OCI-LY3 (cell line): ENCODE measurements around the gene RAB32.

Experiments
- H2AFZ ChIP-seq: fragments of 200-600, 300-600 bp; shearing (Covaris generic); 2 replicates; pipeline ENCODE4 v1.6.0; 2014; ENCODE audit warnings: antibody characterized with exemption, low read depth, low read length
- H3K27ac ChIP-seq: fragments of 200-600, 300-600 bp; sonication (generic); 2 replicates; pipeline ENCODE4 v1.5.1; 2014; ENCODE audit warnings: mild to moderate bottlenecking, low read length, moderate library complexity, mixed read lengths
- H3K27me3 ChIP-seq: fragments of 200-600, 300-600 bp; sonication (generic); 2 replicates; pipeline ENCODE4 v1.6.1; 2014; ENCODE audit warnings: low read depth, low read length, mixed read lengths
- H3K36me3 ChIP-seq: fragments of 200-600, 300-600 bp; sonication (generic); replicated peaks from 2 replicates; pipeline ENCODE3; 2014; ENCODE audit warnings: low read depth, low read length, mixed read lengths
- H3K4me1 ChIP-seq: fragments of 300-600, 200-600 bp; sonication (generic); 2 replicates; pipeline ENCODE4 v1.6.1; 2014; ENCODE audit warnings: low read length, mixed read lengths
- H3K4me2 ChIP-seq: fragments of 200-600, 300-600 bp; sonication (generic); 2 replicates; pipeline ENCODE4 v1.6.1; 2014; ENCODE audit warnings: low read length, mixed read lengths
- H3K4me3 ChIP-seq: fragments of 300-600, 200-600 bp; sonication (generic); 2 replicates; pipeline ENCODE4 v1.5.1; 2014; ENCODE audit warnings: antibody characterized with exemption, mild to moderate bottlenecking, low read length, moderate library complexity
- H3K79me2 ChIP-seq: fragments of 300-600, 200-600 bp; shearing (Covaris generic); 2 replicates; pipeline ENCODE4 v1.6.1; 2014; ENCODE audit warnings: mild to moderate bottlenecking, low read length, mixed read lengths
- H3K9ac ChIP-seq: fragments of 300-600, 200-600 bp; shearing (Covaris generic); 2 replicates; pipeline ENCODE4 v1.6.0; 2014; ENCODE audit warnings: mild to moderate bottlenecking, low read length, moderate library complexity
- H3K9me3 ChIP-seq: fragments of 200-600, 300-600 bp; shearing (Covaris generic); 2 replicates; pipeline ENCODE4 v1.6.1; 2014; ENCODE audit warnings: low read length, mixed read lengths; ENCODE audit not compliant: insufficient read depth
- H4K20me1 ChIP-seq: fragments of 200-600, 300-600 bp; sonication (generic); 2 replicates; pipeline ENCODE4 v1.6.1; 2016; ENCODE audit warnings: low read length, mixed read lengths; ENCODE audit not compliant: insufficient read depth
- EZH2phosphoT487 ChIP-seq: fragments of 200-600 bp; shearing (Covaris generic); IDR thresholded peaks from 2 replicates; pipeline ENCODE4 v1.6.1; 2018; ENCODE audit warnings: antibody characterized with exemption, mixed run types, low read depth
- TF ChIP-seq, protein P1 (sequence below): fragments of 200-600, 300-600 bp; sonication (generic); IDR thresholded peaks from 2 replicates; pipeline ENCODE4 v1.5.1; 2014; ENCODE audit warnings: antibody characterized with exemption, low read length, low read depth

RAB32 gene

GRCh38 chr6:146543211-146543939 is at the start of gene RAB32:
RAB32 (plus strand) TSS chr6:146543833; CDS start chr6:146543872, 39 bp downstream.
- H4K20me1 ChIP-seq = no peaks in the 10 kb centered on the region
- no peak within 1 kb of the TSS for H3K4me3 ChIP-seq
- TF ChIP-seq, protein P1, sequence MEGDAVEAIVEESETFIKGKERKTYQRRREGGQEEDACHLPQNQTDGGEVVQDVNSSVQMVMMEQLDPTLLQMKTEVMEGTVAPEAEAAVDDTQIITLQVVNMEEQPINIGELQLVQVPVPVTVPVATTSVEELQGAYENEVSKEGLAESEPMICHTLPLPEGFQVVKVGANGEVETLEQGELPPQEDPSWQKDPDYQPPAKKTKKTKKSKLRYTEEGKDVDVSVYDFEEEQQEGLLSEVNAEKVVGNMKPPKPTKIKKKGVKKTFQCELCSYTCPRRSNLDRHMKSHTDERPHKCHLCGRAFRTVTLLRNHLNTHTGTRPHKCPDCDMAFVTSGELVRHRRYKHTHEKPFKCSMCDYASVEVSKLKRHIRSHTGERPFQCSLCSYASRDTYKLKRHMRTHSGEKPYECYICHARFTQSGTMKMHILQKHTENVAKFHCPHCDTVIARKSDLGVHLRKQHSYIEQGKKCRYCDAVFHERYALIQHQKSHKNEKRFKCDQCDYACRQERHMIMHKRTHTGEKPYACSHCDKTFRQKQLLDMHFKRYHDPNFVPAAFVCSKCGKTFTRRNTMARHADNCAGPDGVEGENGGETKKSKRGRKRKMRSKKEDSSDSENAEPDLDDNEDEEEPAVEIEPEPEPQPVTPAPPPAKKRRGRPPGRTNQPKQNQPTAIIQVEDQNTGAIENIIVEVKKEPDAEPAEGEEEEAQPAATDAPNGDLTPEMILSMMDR = no peak
- no peak for TF ChIP-seq EZH2phosphoT487
- no peaks in the 10 kb centered on the region for H3K79me2 ChIP-seq
- H3K4me2 ChIP-seq = no peak within 1 kb of the TSS
- no peaks in the 10 kb centered on the region for H3K9me3 ChIP-seq
- no peaks in the 10 kb centered on the region for H3K36me3 ChIP-seq
- H3K4me1 ChIP-seq = no peaks in the 10 kb centered on the region
- no peak within 1 kb of the TSS for H3K9ac ChIP-seq
- no peak within 1 kb of the TSS for H2AFZ ChIP-seq
- H3K27ac ChIP-seq = no peak within 1 kb of the TSS
- H3K27me3 ChIP-seq = no peaks in the 10 kb centered on the region

DNA sequence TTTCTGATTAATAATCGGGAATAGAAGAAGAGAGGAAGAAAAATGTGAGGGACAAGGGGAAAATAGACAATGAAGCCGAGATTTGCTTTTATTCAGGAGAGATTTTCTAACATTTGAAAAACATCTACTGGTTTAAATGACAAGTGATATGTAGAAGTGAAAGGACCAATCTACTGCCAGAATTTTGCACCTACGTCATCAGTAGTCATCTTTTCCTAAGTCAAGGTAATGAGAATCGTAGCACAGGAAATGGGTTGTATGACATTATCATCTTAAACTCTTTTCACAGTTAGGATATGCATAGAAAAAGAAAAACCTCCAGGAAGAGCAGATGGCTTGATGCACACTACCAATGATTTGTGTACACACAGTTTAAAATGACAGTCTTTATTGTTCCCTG is 45.3 kb upstream of the RAB32 start:
- H3K79me2 ChIP-seq = no peaks in the 10 kb centered on the region
- H3K36me3 ChIP-seq = no peaks in the 10 kb centered on the region
- TF ChIP-seq, protein P1 = no peak
- TF ChIP-seq EZH2phosphoT487 = no peak
- H3K9ac ChIP-seq = no peak overlapping the region
- no peak overlapping the region for H2AFZ ChIP-seq
- H3K4me1 ChIP-seq = no peaks in the 10 kb centered on the region
- H3K4me2 ChIP-seq = no peak overlapping the region
- no peaks in the 10 kb centered on the region for H3K9me3 ChIP-seq
- H3K4me3 ChIP-seq = no peak overlapping the region
- H3K27ac ChIP-seq = no peak overlapping the region
- H4K20me1 ChIP-seq = no peaks in the 10 kb centered on the region
- no peaks in the 10 kb centered on the region for H3K27me3 ChIP-seq

DNA sequence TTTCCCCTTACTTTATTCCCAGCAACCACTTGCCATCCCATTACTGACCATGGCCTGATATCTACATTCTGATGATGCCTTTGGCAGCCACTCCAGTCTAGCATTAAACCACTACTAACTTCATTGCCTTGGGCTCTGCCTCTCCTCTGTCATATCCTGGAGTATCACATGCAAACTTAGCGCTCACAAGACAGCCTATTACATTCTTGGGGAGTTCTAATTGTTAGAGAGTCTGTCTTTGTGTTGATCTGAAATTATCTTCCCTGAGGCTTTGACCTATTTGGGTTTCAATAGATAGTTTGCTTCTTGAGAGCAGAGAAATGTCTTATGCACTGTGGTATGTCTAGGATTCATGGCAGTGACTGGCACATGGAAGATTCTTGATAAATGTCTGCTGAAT is 40.5 kb upstream of the RAB32 start:
- TF ChIP-seq, protein P1 = no peak
- TF ChIP-seq EZH2phosphoT487 = no peak
- Histone ChIP-seq H3K4me3 (no peak overlapping the region), H3K4me2 (no peak overlapping the region), H3K9ac (no peak overlapping the region), H3K27ac (no peak overlapping the region), H3K4me1 (no peaks in the 10 kb centered on the region), H3K9me3 (no peaks in the 10 kb centered on the region), H3K79me2 (no peaks in the 10 kb centered on the region), H3K27me3 (no peaks in the 10 kb centered on the region), H3K36me3 (no peaks in the 10 kb centered on the region), H2AFZ (no peak overlapping the region), H4K20me1 (no peaks in the 10 kb centered on the region)

- H4K20me1 ChIP-seq = no peaks in the 10 kb centered on the region
- no peak overlapping the region for H3K4me3 ChIP-seq
- H3K27ac ChIP-seq = no peak overlapping the region
- no peaks in the 10 kb centered on the region for H3K79me2 ChIP-seq
- H3K27me3 ChIP-seq = no peaks in the 10 kb centered on the region
- no peaks in the 10 kb centered on the region for H3K9me3 ChIP-seq
- no peak overlapping the region for H3K9ac ChIP-seq
- no peak overlapping the region for H2AFZ ChIP-seq
- no peak overlapping the region for H3K4me2 ChIP-seq
- TF ChIP-seq, protein P1 = no peak
- no peak for TF ChIP-seq EZH2phosphoT487
- H3K4me1 ChIP-seq = no peaks in the 10 kb centered on the region
- H3K36me3 ChIP-seq = no peaks in the 10 kb centered on the region
Observed at GRCh38 chr6:146515212-146515611, 28.4 kb upstream of the RAB32 start.
